Vagina (tissue), 2 donors: ENCODE measurements around the gene NFIB. TPM values are rescaled to one million over a fixed set of nuclear protein-coding genes. Genes with fewer than 3 reads are reported as not detected.

Experiments used
- DNase-seq, 2 donors: peaks; one replicate each; pipeline ENCODE4 v3.0.0-alpha.2; 2017; ENCODE audit errors: extremely low spot score in 2 of 2
- H3K27ac ChIP-seq: fragments of 200-600 bp; sonication (generic); one replicate; pipeline ENCODE4 v1.5.1; 2019
- H3K27me3 ChIP-seq: fragments of 200-600 bp; sonication (generic); one replicate; pipeline ENCODE4 v1.5.1; 2019
- H3K36me3 ChIP-seq, 2 donors: fragments of 200-600 bp; sonication (generic); one replicate each; pipeline ENCODE4 v1.5.1; 2017 to 2019
- H3K4me1 ChIP-seq: fragments of 200-600 bp; sonication (generic); one replicate; pipeline ENCODE4 v1.5.1; 2019
- H3K4me3 ChIP-seq, 2 donors: fragments of 200-600 bp; sonication (generic); 1 replicate in 1 of 2; 2 replicates in 1 of 2; pipeline ENCODE4 v1.5.1; 2016 to 2019
- H3K9me3 ChIP-seq: fragments of 200-600 bp; sonication (generic); one replicate; pipeline ENCODE4 v1.5.1; 2019
- CTCF ChIP-seq, 3 experiments: fragments of 450-650 bp in 2 of 3; fragments of 200-600 bp in 1 of 3; sonication (generic) in 1 of 3; IDR thresholded peaks; one replicate each; pipeline ENCODE4 v1.5.1; 2017 to 2019; ENCODE audit warnings: antibody characterized with exemption in 3 of 3, mild to moderate bottlenecking in 2 of 3, moderate library complexity in 2 of 3
- POLR2A ChIP-seq, 2 donors: fragments of 450-650 bp; IDR thresholded peaks; one replicate each; pipeline ENCODE4 v1.6.1; 2017; ENCODE audit warnings: antibody characterized with exemption in 2 of 2, mild to moderate bottlenecking in 2 of 2, moderate library complexity in 2 of 2
- POLR2AphosphoS5 ChIP-seq, 2 donors: sonication (generic); formaldehyde crosslinking; IDR thresholded peaks; one replicate each; pipeline ENCODE4 v1.9.0; 2017; ENCODE audit warnings: antibody characterized with exemption in 2 of 2, mild to moderate bottlenecking in 2 of 2, low read depth in 1 of 2; ENCODE audit not compliant: insufficient read depth in 1 of 2
- intact Hi-C: fragments of 100-400 bp; cut with DNase I; formaldehyde crosslinking; loops from one replicate; pipeline ENCODE4 v1.15.1; 2023
- total RNA-seq: library from RNA; depleted of rRNA; stranded (reverse); fragments of >200 nt; gene quantifications from one replicate; pipeline ENCODE4 v1.2.3, GENCODE V29; 2016

Gene NFIB
- total RNA-seq, 1 donor from 2014 or later = 73.4 TPM

GRCh38 chr9:14278291-14278721, 35.6 kb downstream of the NFIB start:
- H3K9me3 ChIP-seq = no peaks in the 10 kb centered on the region
- TF ChIP-seq CTCF (IDR thresholded peaks at IDR 0.05) (no peak), POLR2A (IDR thresholded peaks at IDR 0.05) (no peak), POLR2AphosphoS5 (IDR thresholded peaks at IDR 0.05; ENCODE audit: insufficient read depth in 1 of 2, low read depth in 1 of 2) (no peak)
- no peaks in the 10 kb centered on the region for H3K36me3 ChIP-seq
- H3K4me1 ChIP-seq = peaks cover 31% of the 10 kb centered on the region
- intact Hi-C loops = no loop called here
- H3K27me3 ChIP-seq = no peaks in the 10 kb centered on the region
- H3K27ac ChIP-seq = no peak overlapping the region
- no peak for DNase-seq
- no peak overlapping the region for H3K4me3 ChIP-seq

GRCh38 chr9:14277761-14278160, 36.2 kb downstream of the NFIB start:
- DNase-seq = no peak
- no peaks in the 10 kb centered on the region for H3K36me3 ChIP-seq
- H3K27ac ChIP-seq = no peak overlapping the region
- no peaks in the 10 kb centered on the region for H3K27me3 ChIP-seq
- H3K9me3 ChIP-seq = no peaks in the 10 kb centered on the region
- TF ChIP-seq POLR2A (IDR thresholded peaks at IDR 0.05) (no peak), POLR2AphosphoS5 (IDR thresholded peaks at IDR 0.05; ENCODE audit: insufficient read depth in 1 of 2, low read depth in 1 of 2) (no peak)
- no peak overlapping the region for H3K4me3 ChIP-seq
- intact Hi-C loops = no loop called here
- peaks cover 36% of the 10 kb centered on the region for H3K4me1 ChIP-seq

- H3K27me3 ChIP-seq = no peaks in the 10 kb centered on the region
- DNase-seq = no peak
- no peak for TF ChIP-seq CTCF (IDR thresholded peaks at IDR 0.05)
- TF ChIP-seq POLR2AphosphoS5 (IDR thresholded peaks at IDR 0.05; ENCODE audit: insufficient read depth in 1 of 2, low read depth in 1 of 2) = no peak
- no peak for TF ChIP-seq POLR2A (IDR thresholded peaks at IDR 0.05)
- no peaks in the 10 kb centered on the region for H3K9me3 ChIP-seq
- intact Hi-C loops = no loop called here
- H3K4me3 ChIP-seq = no peak overlapping the region
- H3K27ac ChIP-seq = no peak overlapping the region
- H3K4me1 ChIP-seq = peaks cover 42% of the 10 kb centered on the region
- no peaks in the 10 kb centered on the region for H3K36me3 ChIP-seq
Measured at GRCh38 chr9:14277244-14277643, 36.7 kb downstream of the NFIB start.

- H3K4me3 ChIP-seq = no peak overlapping the region
- peaks cover 52% of the 10 kb centered on the region for H3K4me1 ChIP-seq
- no peaks in the 10 kb centered on the region for H3K9me3 ChIP-seq
- H3K27ac ChIP-seq = no peak overlapping the region
- no peaks in the 10 kb centered on the region for H3K27me3 ChIP-seq
- DNase-seq = no peak
- intact Hi-C loops = no loop called here
- TF ChIP-seq POLR2A (IDR thresholded peaks at IDR 0.05) (no peak), CTCF (IDR thresholded peaks at IDR 0.05) (no peak), POLR2AphosphoS5 (IDR thresholded peaks at IDR 0.05; ENCODE audit: insufficient read depth in 1 of 2, low read depth in 1 of 2) (no peak)
- no peaks in the 10 kb centered on the region for H3K36me3 ChIP-seq
Measured at GRCh38 chr9:14275331-14275730, 38.6 kb downstream of the NFIB start.

- TF ChIP-seq POLR2A (IDR thresholded peaks at IDR 0.05) (no peak), CTCF (IDR thresholded peaks at IDR 0.05) (no peak), POLR2AphosphoS5 (IDR thresholded peaks at IDR 0.05; ENCODE audit: insufficient read depth in 1 of 2, low read depth in 1 of 2) (no peak)
- Histone ChIP-seq H3K4me3 (peak overlapping the region in 1 of 2 donors; percentile 13), H3K27ac (peak overlapping the region; percentile 5), H3K9me3 (no peaks in the 10 kb centered on the region), H3K4me1 (peaks cover 52% of the 10 kb centered on the region), H3K36me3 (no peaks in the 10 kb centered on the region), H3K27me3 (no peaks in the 10 kb centered on the region)
- DNase-seq = no peak
- intact Hi-C loops = no loop called here
Measured at GRCh38 chr9:14273696-14274121, 40.2 kb downstream of the NFIB start.
